Measurements from ENCODE around the gene APP.

APP gene

DNA sequence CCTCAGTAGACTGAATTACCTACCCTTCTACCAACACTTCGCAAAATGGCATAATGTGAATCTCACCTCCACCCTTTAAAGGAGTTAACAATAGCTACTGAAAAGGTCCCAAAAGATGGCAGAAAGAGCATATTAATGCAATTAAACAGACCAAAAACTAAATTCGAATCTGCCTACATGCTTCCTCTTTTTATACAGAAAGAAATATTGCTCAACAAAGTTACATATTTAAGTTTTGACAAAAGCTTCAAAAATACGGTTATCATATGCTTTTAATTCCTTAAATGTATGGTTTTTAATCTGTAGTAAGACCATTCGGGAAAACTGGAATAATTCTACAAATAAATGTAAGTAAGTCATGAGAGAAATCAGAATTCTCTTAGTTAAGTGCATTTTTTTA lies 2.2 kb downstream of the APP start:
- ATAC-seq = no peak
- TF ChIP-seq ZNF70 (CRISPR knock-in tag; IDR thresholded peaks at IDR 0.05) = no peak
- TF ChIP-seq TOX (CRISPR knock-in tag; IDR thresholded peaks at IDR 0.05; ENCODE audit: borderline replicate concordance) = no peak

GRCh38 chr21:26167593-26167992 lies 3.0 kb downstream of the APP start:
- TF ChIP-seq PPARA (CRISPR knock-in tag; IDR thresholded peaks at IDR 0.05; ENCODE audit: borderline replicate concordance) (no peak), CSDC2 (CRISPR knock-in tag; IDR thresholded peaks at IDR 0.05) (no peak), TCF4 (CRISPR knock-in tag; IDR thresholded peaks at IDR 0.05; ENCODE audit: borderline replicate concordance) (no peak), ARNTL (CRISPR knock-in tag; IDR thresholded peaks at IDR 0.05; ENCODE audit: borderline replicate concordance, low read depth) (no peak), CREB5 (CRISPR knock-in tag; IDR thresholded peaks at IDR 0.05; ENCODE audit: low read depth) (no peak), OSR1 (CRISPR knock-in tag; IDR thresholded peaks at IDR 0.05) (no peak), TOX (CRISPR knock-in tag; IDR thresholded peaks at IDR 0.05; ENCODE audit: borderline replicate concordance) (no peak), ZNF8 (CRISPR knock-in tag; IDR thresholded peaks at IDR 0.05) (no peak), ESRRG (CRISPR knock-in tag; IDR thresholded peaks at IDR 0.05) (no peak), ZNF565 (CRISPR knock-in tag; conservative IDR thresholded peaks at IDR 0.05; ENCODE audit: low read depth) (no peak), POU6F1 (CRISPR knock-in tag; IDR thresholded peaks at IDR 0.05; ENCODE audit: borderline replicate concordance, low read depth) (no peak), ZFP3 (CRISPR knock-in tag; IDR thresholded peaks at IDR 0.05) (no peak)
- no peak for ATAC-seq

- no peak for TF ChIP-seq TCF4 (CRISPR knock-in tag; IDR thresholded peaks at IDR 0.05; ENCODE audit: borderline replicate concordance)
- ATAC-seq = no peak
Measured at GRCh38 chr21:26165331-26165730, 5.2 kb downstream of the APP start.

DNA sequence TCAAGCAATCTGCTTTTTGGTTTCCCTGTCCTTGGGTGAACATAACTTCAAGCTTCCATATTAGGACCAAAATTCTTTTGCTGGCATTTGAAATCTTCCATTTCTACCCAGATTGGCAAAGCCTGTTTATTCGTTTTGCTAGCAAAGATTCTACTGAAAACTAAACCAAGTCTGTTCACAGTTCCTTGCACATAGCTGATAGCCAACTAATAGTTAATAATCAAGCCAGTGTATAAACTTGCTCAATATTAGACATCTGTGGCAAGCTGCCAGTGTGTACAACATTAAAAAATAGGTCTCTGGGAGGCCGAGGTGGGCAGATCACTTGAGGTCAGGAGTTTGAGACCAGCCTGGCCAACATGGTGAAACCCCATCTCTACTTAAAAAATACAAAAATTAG lies 6.3 kb downstream of the APP start:
- ATAC-seq = no peak
- TF ChIP-seq ZNF8 (CRISPR knock-in tag; IDR thresholded peaks at IDR 0.05) (no peak), CSRNP3 (CRISPR knock-in tag; IDR thresholded peaks at IDR 0.05) (no peak), ESRRG (CRISPR knock-in tag; IDR thresholded peaks at IDR 0.05) (no peak), ARNTL (CRISPR knock-in tag; IDR thresholded peaks at IDR 0.05; ENCODE audit: borderline replicate concordance, low read depth) (no peak), GLIS3 (CRISPR knock-in tag; IDR thresholded peaks at IDR 0.05) (no peak), RARB (CRISPR knock-in tag; IDR thresholded peaks at IDR 0.05) (no peak), PPARA (CRISPR knock-in tag; IDR thresholded peaks at IDR 0.05; ENCODE audit: borderline replicate concordance) (no peak), ZFP3 (CRISPR knock-in tag; IDR thresholded peaks at IDR 0.05) (no peak), BACH2 (CRISPR knock-in tag; IDR thresholded peaks at IDR 0.05; ENCODE audit: borderline replicate concordance) (no peak), TSHZ2 (CRISPR knock-in tag; IDR thresholded peaks at IDR 0.05) (no peak), SNAI2 (CRISPR knock-in tag; IDR thresholded peaks at IDR 0.05) (no peak), TCF4 (CRISPR knock-in tag; IDR thresholded peaks at IDR 0.05; ENCODE audit: borderline replicate concordance) (no peak), ZC3H10 (CRISPR knock-in tag; IDR thresholded peaks at IDR 0.05) (no peak), ZNF70 (CRISPR knock-in tag; IDR thresholded peaks at IDR 0.05) (no peak), CREB5 (CRISPR knock-in tag; IDR thresholded peaks at IDR 0.05; ENCODE audit: low read depth) (no peak), ISL1 (CRISPR knock-in tag; IDR thresholded peaks at IDR 0.05) (no peak), CSDC2 (CRISPR knock-in tag; IDR thresholded peaks at IDR 0.05) (no peak)
